ENCODE results near the gene AOPEP. TPM values are rescaled to one million over a fixed set of nuclear protein-coding genes. Genes with fewer than 3 reads are reported as not detected.

Gene AOPEP
- total and polyA plus RNA-seq, 2 of the 13 experiments (the other 11 are each of a cell fraction or from before 2014, with no cell fraction given) = 22.2 to 41.6 TPM

- no peak for TF ChIP-seq GRHL1 (CRISPR knock-in tag; conservative IDR thresholded peaks at IDR 0.05)
- no peak for TF ChIP-seq ZSCAN21 (CRISPR knock-in tag; IDR thresholded peaks at IDR 0.05; ENCODE audit: borderline replicate concordance)
- TF ChIP-seq ZFP36L2 (CRISPR knock-in tag; IDR thresholded peaks at IDR 0.05) = no peak
- TF ChIP-seq PRDM15 (CRISPR knock-in tag; IDR thresholded peaks at IDR 0.05) = no peak
- TF ChIP-seq ZNF468 (CRISPR knock-in tag; IDR thresholded peaks at IDR 0.05) = no peak
- TF ChIP-seq PBX3 (CRISPR knock-in tag; IDR thresholded peaks at IDR 0.05; ENCODE audit: borderline replicate concordance) = no peak
- TF ChIP-seq PPARG (CRISPR knock-in tag; conservative IDR thresholded peaks at IDR 0.05) = 0 out of 2 replicates have a peak, but pooled peaks have one; percentile 47
- TF ChIP-seq ZNF407 (CRISPR knock-in tag; IDR thresholded peaks at IDR 0.05; ENCODE audit: not compliant biosample characterization) = no peak
- no peak for TF ChIP-seq HOXA7 (CRISPR knock-in tag; IDR thresholded peaks at IDR 0.05)
- no peak for TF ChIP-seq ZNF329 (CRISPR knock-in tag; IDR thresholded peaks at IDR 0.05; ENCODE audit: low read depth)
- TF ChIP-seq ZNF296 (CRISPR knock-in tag; conservative IDR thresholded peaks at IDR 0.05) = no peak
- peak; percentile 71; the same call in 1 of the 2 replicates for TF ChIP-seq ATF2 (CRISPR knock-in tag; IDR thresholded peaks at IDR 0.05)
Observed at GRCh38 chr9:94867281-94867841, 140.9 kb downstream of the AOPEP start (continued).
